Effector memory CD8-positive, alpha-beta T cell (primary cell): Measurements from ENCODE around the gene IMPDH1.

Experiments
- ATAC-seq: fragments of 150-1000 bp; cut with Tn5 transposase; replicated peaks from 2 replicates; pipeline ENCODE4 v1.10.0; 2021; ENCODE audit warnings: mild to moderate bottlenecking, moderate library complexity
- DNase-seq, 3 experiments: peaks; one replicate each; pipeline ENCODE4 v3.0.0; 2021
- H3K27ac Mint-ChIP-seq, 2 donors: one replicate each; pipeline ENCODE4 v1.8.0; 2022; ENCODE audit warnings: mild to moderate bottlenecking in 2 of 2, mixed read lengths in 2 of 2, moderate library complexity in 2 of 2
- H3K27me3 Mint-ChIP-seq, 2 donors: one replicate each; pipeline ENCODE4 v1.8.0; 2022; ENCODE audit warnings: mixed read lengths in 2 of 2
- H3K36me3 Mint-ChIP-seq: one replicate; pipeline ENCODE4 v1.8.0; 2022; ENCODE audit warnings: mild to moderate bottlenecking, moderate library complexity, mixed read lengths; ENCODE audit not compliant: insufficient read depth
- H3K4me1 Mint-ChIP-seq, 2 donors: one replicate each; pipeline ENCODE4 v1.8.0; 2022; ENCODE audit warnings: low read depth in 2 of 2, mixed read lengths in 2 of 2
- H3K4me3 Mint-ChIP-seq, 2 donors: one replicate each; pipeline ENCODE4 v1.8.0; 2022; ENCODE audit warnings: mild to moderate bottlenecking in 2 of 2, mixed read lengths in 2 of 2, moderate library complexity in 2 of 2
- H3K9me3 Mint-ChIP-seq, 2 donors: one replicate each; pipeline ENCODE4 v1.8.0; 2022; ENCODE audit warnings: mixed read lengths in 2 of 2

Gene IMPDH1

GRCh38 chr7:128363261-128363721, 46.5 kb downstream of the IMPDH1 start:
- ATAC-seq (no peak), DNase-seq (no peak)
- H3K27ac Mint-ChIP-seq: no peak overlapping the region
- H3K36me3 Mint-ChIP-seq: no peaks in the 10 kb centered on the region
- peaks cover 11 to 18% of the 10 kb centered on the region in 2 donors for H3K4me1 Mint-ChIP-seq
- no peaks in the 10 kb centered on the region for H3K9me3 Mint-ChIP-seq
- H3K4me3 Mint-ChIP-seq: no peak overlapping the region
- H3K27me3 Mint-ChIP-seq: peaks cover 59 to 92% of the 10 kb centered on the region in 2 donors

DNA sequence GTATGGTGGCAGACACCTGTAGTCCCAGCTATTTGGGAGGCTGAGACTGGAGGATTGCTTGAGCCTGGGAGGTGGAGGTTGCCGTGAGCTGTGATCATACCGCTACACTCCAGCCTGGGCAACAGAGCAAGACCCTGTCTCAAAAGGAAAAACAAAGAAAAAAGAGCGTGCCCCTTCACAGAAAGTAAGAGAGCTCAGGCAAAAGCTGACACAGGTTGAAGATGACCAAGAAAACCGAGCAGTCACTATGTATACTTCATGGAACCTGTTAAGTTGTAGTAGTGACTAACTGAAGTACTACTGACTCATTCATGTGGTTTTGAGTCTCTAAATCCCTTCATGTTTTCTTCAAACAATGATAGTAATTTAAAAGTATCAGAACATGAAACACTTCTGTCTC, 47.1 kb downstream of the IMPDH1 start:
- peaks cover 11 to 18% of the 10 kb centered on the region in 2 donors for H3K4me1 Mint-ChIP-seq
- peak overlapping the region; percentile 90 to 96 for H3K4me3 Mint-ChIP-seq
- no peaks in the 10 kb centered on the region for H3K36me3 Mint-ChIP-seq
- no peaks in the 10 kb centered on the region for H3K9me3 Mint-ChIP-seq
- H3K27me3 Mint-ChIP-seq: peaks cover 57 to 94% of the 10 kb centered on the region in 2 donors
- no peak overlapping the region for H3K27ac Mint-ChIP-seq
- ATAC-seq (no peak), DNase-seq (no peak)

- peaks cover 11 to 18% of the 10 kb centered on the region in 2 donors for H3K4me1 Mint-ChIP-seq
- H3K36me3 Mint-ChIP-seq: no peaks in the 10 kb centered on the region
- H3K4me3 Mint-ChIP-seq: peak within 1 kb of the TSS; percentile 90 to 96
- H3K27ac Mint-ChIP-seq: peak within 1 kb of the TSS; percentile 33 to 77
- peak; percentile 82 for ATAC-seq
- H3K27me3 Mint-ChIP-seq: peaks cover 47 to 86% of the 10 kb centered on the region in 2 donors
- peak; percentile 21 to 42 (median 31) for DNase-seq
- H3K9me3 Mint-ChIP-seq: no peaks in the 10 kb centered on the region
Observed at GRCh38 chr7:128361411-128362379, 48.1 kb downstream of the IMPDH1 start, which contains the start of gene PRRT4. Gene PRRT4 (minus strand): TSS chr7:128361690.

GRCh38 chr7:128360359-128360678, 49.5 kb downstream of the IMPDH1 start:
- ATAC-seq (no peak), DNase-seq (no peak)
- Mint-ChIP-seq H3K36me3 (no peaks in the 10 kb centered on the region), H3K9me3 (no peaks in the 10 kb centered on the region), H3K4me3 (peak overlapping the region in 1 of 2 donors; percentile 90), H3K4me1 (peaks cover 11 to 22% of the 10 kb centered on the region in 2 donors), H3K27me3 (peaks cover 40 to 78% of the 10 kb centered on the region in 2 donors), H3K27ac (no peak overlapping the region)

DNA sequence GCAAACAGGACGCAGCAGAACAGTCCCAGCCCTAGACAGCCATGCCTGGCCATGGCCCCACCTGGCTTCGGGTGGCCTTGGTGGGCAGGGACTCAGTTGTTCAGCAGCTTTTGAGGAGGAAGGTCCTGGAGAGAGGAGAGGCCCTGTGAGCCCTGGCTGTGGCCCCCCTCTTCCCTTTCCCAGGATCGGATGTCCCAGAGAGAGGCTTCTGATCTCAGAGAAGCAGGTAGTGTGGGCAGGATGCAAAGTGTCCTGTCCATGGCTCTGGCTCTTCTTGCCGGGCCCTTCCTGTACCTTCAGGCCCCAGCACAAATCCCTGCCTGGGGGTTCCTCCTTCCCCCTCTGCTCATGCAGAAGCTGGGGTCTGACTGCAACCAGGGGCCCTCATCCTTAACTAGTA, 49.8 kb downstream of the IMPDH1 start:
- ATAC-seq (no peak), DNase-seq (no peak)
- Mint-ChIP-seq H3K27me3 (peaks cover 36 to 75% of the 10 kb centered on the region in 2 donors), H3K27ac (no peak overlapping the region), H3K4me3 (peak overlapping the region in 1 of 2 donors; percentile 40), H3K36me3 (no peaks in the 10 kb centered on the region), H3K4me1 (peaks cover 11 to 22% of the 10 kb centered on the region in 2 donors), H3K9me3 (no peaks in the 10 kb centered on the region)

DNA sequence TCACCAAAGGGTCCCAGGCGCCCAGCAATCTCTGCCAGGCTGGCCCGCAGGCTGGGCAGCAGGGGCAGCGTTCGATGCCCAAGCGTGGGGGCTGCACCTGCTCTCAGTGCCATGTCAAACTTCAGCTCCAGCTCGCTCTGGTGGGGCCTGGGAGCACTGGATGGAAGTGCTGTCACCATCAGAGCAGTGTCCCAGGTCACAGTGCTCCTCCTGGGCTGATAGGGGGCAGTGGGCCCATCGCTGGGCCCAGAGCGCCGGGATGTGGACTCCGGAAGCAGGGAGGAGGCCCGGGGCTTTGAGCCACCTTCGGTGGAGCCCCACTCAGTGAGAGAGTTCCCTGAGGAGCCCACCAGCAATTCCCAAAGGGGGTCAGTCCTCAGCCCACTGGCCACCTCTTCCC, 50.4 kb downstream of the IMPDH1 start:
- peaks cover 32 to 69% of the 10 kb centered on the region in 2 donors for H3K27me3 Mint-ChIP-seq
- H3K4me1 Mint-ChIP-seq: peaks cover 11 to 22% of the 10 kb centered on the region in 2 donors
- no peak for DNase-seq
- H3K4me3 Mint-ChIP-seq: peak overlapping the region in 1 of 2 donors; percentile 40
- H3K27ac Mint-ChIP-seq: no peak overlapping the region
- no peaks in the 10 kb centered on the region for H3K9me3 Mint-ChIP-seq
- no peaks in the 10 kb centered on the region for H3K36me3 Mint-ChIP-seq
- no peak for ATAC-seq

GRCh38 chr7:128358233-128358632, 51.5 kb downstream of the IMPDH1 start:
- H3K4me3 Mint-ChIP-seq: no peak overlapping the region
- peaks cover 33 to 69% of the 10 kb centered on the region in 2 donors for H3K27me3 Mint-ChIP-seq
- DNase-seq: no peak
- H3K36me3 Mint-ChIP-seq: no peaks in the 10 kb centered on the region
- no peak overlapping the region for H3K27ac Mint-ChIP-seq
- H3K4me1 Mint-ChIP-seq: peaks cover 11 to 23% of the 10 kb centered on the region in 2 donors
- no peak for ATAC-seq
- H3K9me3 Mint-ChIP-seq: no peaks in the 10 kb centered on the region

GRCh38 chr7:128357217-128357613, 52.6 kb downstream of the IMPDH1 start:
- DNase-seq: no peak
- Mint-ChIP-seq H3K27me3 (peaks cover 30 to 68% of the 10 kb centered on the region in 2 donors), H3K27ac (no peak overlapping the region), H3K36me3 (no peaks in the 10 kb centered on the region), H3K9me3 (no peaks in the 10 kb centered on the region), H3K4me3 (no peak overlapping the region), H3K4me1 (peaks cover 6 to 26% of the 10 kb centered on the region in 2 donors)
- no peak for ATAC-seq

DNA sequence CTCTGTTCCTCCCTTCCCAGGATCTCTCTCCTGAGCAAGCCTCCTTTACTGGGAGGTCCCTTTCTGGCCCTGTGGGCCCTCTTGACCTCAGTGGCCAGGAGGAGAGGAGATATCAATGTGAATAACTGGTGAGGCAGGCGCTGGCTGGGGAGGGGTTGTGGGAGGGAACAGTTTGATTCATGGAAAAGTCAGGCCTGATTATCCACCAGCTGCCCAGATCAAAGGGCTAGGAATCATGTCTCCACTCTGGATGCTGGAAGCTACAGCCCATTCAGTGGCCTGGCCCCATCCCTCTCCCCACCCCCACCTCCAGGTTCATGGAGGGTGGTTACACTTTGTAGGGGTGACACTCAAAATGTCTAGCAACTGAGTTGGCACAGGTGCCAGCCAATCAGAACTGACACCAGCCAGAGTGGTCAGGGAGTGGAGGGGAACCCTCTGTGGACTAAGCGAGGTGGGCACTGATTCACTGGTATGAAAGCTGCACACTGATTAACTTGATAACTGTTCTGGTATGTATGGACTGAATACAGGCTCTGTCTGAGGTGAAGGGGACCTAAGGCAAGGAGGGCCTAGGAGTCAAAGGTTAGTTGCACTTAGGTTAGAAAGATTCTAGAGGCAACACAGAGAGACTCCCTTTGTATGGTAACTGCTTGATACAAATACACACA, 53.1 kb downstream of the IMPDH1 start:
- peaks cover under 1 to 21% of the 10 kb centered on the region in 2 donors for H3K4me1 Mint-ChIP-seq
- H3K27ac Mint-ChIP-seq: no peak overlapping the region
- H3K36me3 Mint-ChIP-seq: no peaks in the 10 kb centered on the region
- ATAC-seq (no peak), DNase-seq (no peak)
- no peaks in the 10 kb centered on the region for H3K9me3 Mint-ChIP-seq
- H3K27me3 Mint-ChIP-seq: peaks cover 27 to 63% of the 10 kb centered on the region in 2 donors
- no peak overlapping the region for H3K4me3 Mint-ChIP-seq

DNA sequence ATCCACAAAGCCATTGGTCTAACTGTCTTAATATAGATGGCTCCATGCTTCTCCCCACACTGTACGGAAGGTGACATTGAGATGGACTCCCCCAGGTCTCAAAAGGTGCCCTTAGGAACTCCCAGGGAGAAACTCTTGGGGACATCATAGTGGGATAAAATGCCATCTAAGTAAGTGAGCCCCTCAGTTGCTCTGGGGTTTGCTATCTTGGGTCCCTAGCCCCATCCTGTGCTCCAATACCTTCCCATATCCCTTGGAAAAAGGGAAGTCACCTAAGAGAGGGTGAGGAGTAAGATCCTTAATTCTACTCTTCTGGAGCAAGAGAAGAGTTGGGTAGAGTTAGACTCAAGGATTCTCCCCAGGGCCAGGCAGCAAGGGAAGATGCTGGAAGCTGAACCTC, 56.2 kb downstream of the IMPDH1 start:
- Mint-ChIP-seq H3K36me3 (no peaks in the 10 kb centered on the region), H3K27me3 (peaks cover 39 to 40% of the 10 kb centered on the region in 2 donors), H3K4me1 (peaks cover 0 to 11% of the 10 kb centered on the region in 2 donors), H3K4me3 (peak overlapping the region in 1 of 2 donors; percentile 70), H3K27ac (no peak overlapping the region), H3K9me3 (no peaks in the 10 kb centered on the region)
- DNase-seq: no peak
- ATAC-seq: no peak

- H3K36me3 Mint-ChIP-seq: no peaks in the 10 kb centered on the region
- peak overlapping the region; percentile 66 to 70 for H3K4me3 Mint-ChIP-seq
Observed at GRCh38 chr7:128353189-128353588, 56.6 kb downstream of the IMPDH1 start.

GRCh38 chr7:128352636-128353035, 57.1 kb downstream of the IMPDH1 start:
- peaks cover 34 to 50% of the 10 kb centered on the region in 2 donors for H3K27me3 Mint-ChIP-seq
- H3K36me3 Mint-ChIP-seq: no peaks in the 10 kb centered on the region
- H3K27ac Mint-ChIP-seq: no peak overlapping the region
- H3K4me1 Mint-ChIP-seq: peaks cover 0 to 11% of the 10 kb centered on the region in 2 donors
- peak overlapping the region; percentile 66 to 70 for H3K4me3 Mint-ChIP-seq
- ATAC-seq (no peak), DNase-seq (no peak)
- no peaks in the 10 kb centered on the region for H3K9me3 Mint-ChIP-seq

More at GRCh38 chr7:128353189-128353588, 56.6 kb downstream of the IMPDH1 start:
- peaks cover 0 to 11% of the 10 kb centered on the region in 2 donors for H3K4me1 Mint-ChIP-seq
- no peak for DNase-seq
- no peak for ATAC-seq
- H3K27ac Mint-ChIP-seq: no peak overlapping the region
- H3K9me3 Mint-ChIP-seq: no peaks in the 10 kb centered on the region
- H3K27me3 Mint-ChIP-seq: peaks cover 35 to 44% of the 10 kb centered on the region in 2 donors

- Mint-ChIP-seq H3K4me1 (peaks cover 0 to 11% of the 10 kb centered on the region in 2 donors), H3K27ac (no peak overlapping the region), H3K4me3 (no peak overlapping the region), H3K36me3 (no peaks in the 10 kb centered on the region), H3K9me3 (no peaks in the 10 kb centered on the region), H3K27me3 (peaks cover 34 to 55% of the 10 kb centered on the region in 2 donors)
- peak; percentile 38 for ATAC-seq
- peak in 2 of 3 experiments; percentile 5 to 12 for DNase-seq
Observed at GRCh38 chr7:128352153-128352537, 57.6 kb downstream of the IMPDH1 start.
